GM12873 (cell line): ENCODE measurements around the gene RIN3.

Experiments used
- CTCF ChIP-seq: IDR thresholded peaks from 2 replicates; pipeline ENCODE4 v1.5.1; 2012; ENCODE audit warnings: low read depth, mild to moderate bottlenecking, moderate library complexity, low read length, control low read depth; ENCODE audit not compliant: insufficient read depth; ENCODE audit errors: missing control alignments

RIN3 gene

GRCh38 chr14:92646952-92647796, 133.6 kb downstream of the RIN3 start:
- TF ChIP-seq CTCF: no peak

GRCh38 chr14:92647797-92648279, 134.3 kb downstream of the RIN3 start:
- no peak for TF ChIP-seq CTCF

- no peak for TF ChIP-seq CTCF
Observed at GRCh38 chr14:92649066-92649465, 135.5 kb downstream of the RIN3 start.

- TF ChIP-seq CTCF: no peak
Observed at GRCh38 chr14:92649934-92650545, 136.5 kb downstream of the RIN3 start.

GRCh38 chr14:92650581-92651105, 137.1 kb downstream of the RIN3 start:
- no peak for TF ChIP-seq CTCF

GRCh38 chr14:92651106-92651757, 137.7 kb downstream of the RIN3 start:
- no peak for TF ChIP-seq CTCF

GRCh38 chr14:92651758-92652406, 138.3 kb downstream of the RIN3 start:
- TF ChIP-seq CTCF: no peak
